Calu3 (cell line): ENCODE data around the gene XPO6. TPM values are rescaled to one million over a fixed set of nuclear protein-coding genes. Genes with fewer than 3 reads are reported as not detected.

Source experiments
- BruUV-seq: library from RNA; stranded (reverse); fragments of 400-500 nt; replicated peaks from 2 replicates; lab custom pipeline; 2021; lab: Mats Ljungman, UMichigan
- CTCF ChIA-PET: fragments of 300-600 bp; sonication (Branson Sonifier 250); formaldehyde crosslinking; loops from one replicate; lab custom pipeline; 2022; ENCODE audit warnings: antibody characterized with exemption; lab: Charles Lee
- DNase-seq: peaks from one replicate; pipeline ENCODE4 v3.0.0; 2022
- H3K27ac Mint-ChIP-seq: one replicate; pipeline ENCODE4 v1.8.0; 2022; ENCODE audit warnings: mixed read lengths; ENCODE audit not compliant: unreplicated experiment
- H3K27me3 Mint-ChIP-seq: one replicate; pipeline ENCODE4 v1.8.0; 2022; ENCODE audit warnings: mixed read lengths; ENCODE audit not compliant: unreplicated experiment
- H3K36me3 Mint-ChIP-seq: one replicate; pipeline ENCODE4 v1.8.0; 2022; ENCODE audit warnings: mild to moderate bottlenecking, moderate library complexity, mixed read lengths; ENCODE audit not compliant: insufficient read depth, unreplicated experiment
- H3K4me1 Mint-ChIP-seq: one replicate; pipeline ENCODE4 v1.8.0; 2022; ENCODE audit warnings: mild to moderate bottlenecking, low read depth, mixed read lengths; ENCODE audit not compliant: unreplicated experiment
- H3K4me3 Mint-ChIP-seq: one replicate; pipeline ENCODE4 v1.8.0; 2022; ENCODE audit warnings: mild to moderate bottlenecking, low read depth, moderate library complexity, mixed read lengths; ENCODE audit not compliant: unreplicated experiment
- H3K9me3 Mint-ChIP-seq: one replicate; pipeline ENCODE4 v1.8.0; 2022; ENCODE audit warnings: low read depth, mixed read lengths; ENCODE audit not compliant: unreplicated experiment
- intact Hi-C: fragments of 100-400 bp; cut with micrococcal nuclease; formaldehyde crosslinking; loops from one replicate; pipeline ENCODE4 v1.10.0; 2022; ENCODE audit not compliant: unreplicated experiment
- total RNA-seq: library from RNA; stranded (reverse); gene quantifications from 2 replicates; pipeline ENCODE4 v1.2.3, GENCODE V29; 2022
- TF ChIP-seq, protein P1 (sequence below): fragments of 200-600 bp; IDR thresholded peaks from one replicate; pipeline ENCODE4 v1.8.0; 2022; ENCODE audit warnings: antibody characterized with exemption; ENCODE audit not compliant: unreplicated experiment

Gene XPO6
- total RNA-seq, 1 experiment from 2014 or later = 149 TPM

DNA sequence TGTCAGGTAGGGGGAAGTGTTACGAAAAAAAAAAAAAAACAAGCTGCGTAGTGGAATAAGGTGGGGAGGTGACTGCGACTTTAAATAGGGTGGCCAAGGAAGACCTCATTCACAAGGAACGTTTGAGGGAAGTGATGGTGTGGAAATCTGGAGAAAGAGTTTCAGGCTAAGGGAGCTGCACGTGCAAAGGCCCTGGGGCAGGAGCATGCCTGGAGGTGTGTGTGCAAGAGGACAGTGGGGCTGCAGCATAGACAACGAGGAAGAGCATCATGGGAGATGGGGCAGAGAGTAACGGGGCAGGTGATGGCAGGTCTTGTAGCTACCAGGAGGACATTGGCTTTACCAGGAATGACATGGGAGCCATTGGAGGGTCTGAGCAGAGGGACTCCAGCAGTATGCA, 160.3 kb downstream of the XPO6 start:
- TF ChIP-seq, protein P1, sequence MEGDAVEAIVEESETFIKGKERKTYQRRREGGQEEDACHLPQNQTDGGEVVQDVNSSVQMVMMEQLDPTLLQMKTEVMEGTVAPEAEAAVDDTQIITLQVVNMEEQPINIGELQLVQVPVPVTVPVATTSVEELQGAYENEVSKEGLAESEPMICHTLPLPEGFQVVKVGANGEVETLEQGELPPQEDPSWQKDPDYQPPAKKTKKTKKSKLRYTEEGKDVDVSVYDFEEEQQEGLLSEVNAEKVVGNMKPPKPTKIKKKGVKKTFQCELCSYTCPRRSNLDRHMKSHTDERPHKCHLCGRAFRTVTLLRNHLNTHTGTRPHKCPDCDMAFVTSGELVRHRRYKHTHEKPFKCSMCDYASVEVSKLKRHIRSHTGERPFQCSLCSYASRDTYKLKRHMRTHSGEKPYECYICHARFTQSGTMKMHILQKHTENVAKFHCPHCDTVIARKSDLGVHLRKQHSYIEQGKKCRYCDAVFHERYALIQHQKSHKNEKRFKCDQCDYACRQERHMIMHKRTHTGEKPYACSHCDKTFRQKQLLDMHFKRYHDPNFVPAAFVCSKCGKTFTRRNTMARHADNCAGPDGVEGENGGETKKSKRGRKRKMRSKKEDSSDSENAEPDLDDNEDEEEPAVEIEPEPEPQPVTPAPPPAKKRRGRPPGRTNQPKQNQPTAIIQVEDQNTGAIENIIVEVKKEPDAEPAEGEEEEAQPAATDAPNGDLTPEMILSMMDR = no peak
- H3K27me3 Mint-ChIP-seq = peaks cover 21% of the 10 kb centered on the region
- H3K27ac Mint-ChIP-seq = no peak overlapping the region
- H3K4me1 Mint-ChIP-seq = no peaks in the 10 kb centered on the region
- BruUV-seq = no TSS peak
- CTCF ChIA-PET = no interaction called here
- H3K36me3 Mint-ChIP-seq = no peaks in the 10 kb centered on the region
- no peak overlapping the region for H3K4me3 Mint-ChIP-seq
- H3K9me3 Mint-ChIP-seq = peaks cover 2% of the 10 kb centered on the region
- intact Hi-C loops = no loop called here
- no peak for DNase-seq

Other genes with a start within 250 kb of the XPO6 start
- gene GSG1L, start 148.3 kb downstream of the XPO6 start, total RNA-seq = not detected in 2 replicates
- 4.4 and 4.9 TPM in 2 replicates for gene SBK1, start 80.6 kb upstream of the XPO6 start, total RNA-seq
- gene NPIPB6, start 151.5 kb upstream of the XPO6 start, total RNA-seq = 2.5 and 2.6 TPM in 2 replicates
- 146 and 151 TPM in 2 replicates for gene EIF3CL, start 191.9 kb upstream of the XPO6 start, total RNA-seq